Transverse colon (tissue), 4 donors: ENCODE results near the gene RAB37.

Experiments used
- POLR2AphosphoS5 ChIP-seq, 3 donors: sonication (generic); formaldehyde crosslinking; IDR thresholded peaks; one replicate each; pipeline ENCODE4 v1.6.1; 2016; ENCODE audit warnings: antibody characterized with exemption in 3 of 3
- TF ChIP-seq, protein P1 (sequence below), 5 experiments: fragments of 200-600 bp in 3 of 5; fragments of 450-650 bp in 2 of 5; sonication (generic) in 3 of 5; IDR thresholded peaks; 1 replicate in 2 of 5; 2 replicates in 3 of 5; pipeline ENCODE4 v1.5.1; 2016 to 2017; ENCODE audit warnings: antibody characterized with exemption in 5 of 5, inconsistent platforms in 3 of 5, mild to moderate bottlenecking in 2 of 5, moderate library complexity in 1 of 5

GRCh38 chr17:74698069-74698468, 39.0 kb upstream of the RAB37 start:
- TF ChIP-seq, protein P1, sequence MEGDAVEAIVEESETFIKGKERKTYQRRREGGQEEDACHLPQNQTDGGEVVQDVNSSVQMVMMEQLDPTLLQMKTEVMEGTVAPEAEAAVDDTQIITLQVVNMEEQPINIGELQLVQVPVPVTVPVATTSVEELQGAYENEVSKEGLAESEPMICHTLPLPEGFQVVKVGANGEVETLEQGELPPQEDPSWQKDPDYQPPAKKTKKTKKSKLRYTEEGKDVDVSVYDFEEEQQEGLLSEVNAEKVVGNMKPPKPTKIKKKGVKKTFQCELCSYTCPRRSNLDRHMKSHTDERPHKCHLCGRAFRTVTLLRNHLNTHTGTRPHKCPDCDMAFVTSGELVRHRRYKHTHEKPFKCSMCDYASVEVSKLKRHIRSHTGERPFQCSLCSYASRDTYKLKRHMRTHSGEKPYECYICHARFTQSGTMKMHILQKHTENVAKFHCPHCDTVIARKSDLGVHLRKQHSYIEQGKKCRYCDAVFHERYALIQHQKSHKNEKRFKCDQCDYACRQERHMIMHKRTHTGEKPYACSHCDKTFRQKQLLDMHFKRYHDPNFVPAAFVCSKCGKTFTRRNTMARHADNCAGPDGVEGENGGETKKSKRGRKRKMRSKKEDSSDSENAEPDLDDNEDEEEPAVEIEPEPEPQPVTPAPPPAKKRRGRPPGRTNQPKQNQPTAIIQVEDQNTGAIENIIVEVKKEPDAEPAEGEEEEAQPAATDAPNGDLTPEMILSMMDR (IDR thresholded peaks at IDR 0.05) = no peak
- no peak for TF ChIP-seq POLR2AphosphoS5 (IDR thresholded peaks at IDR 0.05)
